HEK293 (cell line): ENCODE results near the gene FAM234B.
A peak's percentile ranks its signal among the peaks of the same experiment; 100 is the strongest.

Experiments
- CTCF ChIA-PET: fragments of 350-600 bp; formaldehyde crosslinking; extraction: SDS; loops from one replicate; lab custom pipeline; 2021; ENCODE audit warnings: antibody characterized with exemption; lab: Yijun Ruan, JAX
- POLR2A ChIA-PET: fragments of 300-600 bp; formaldehyde crosslinking; extraction: SDS; loops from one replicate; lab custom pipeline; 2020; ENCODE audit warnings: antibody characterized with exemption, inconsistent platforms; lab: Yijun Ruan, JAX
- H3K27ac ChIP-seq: fragments of 200-500 bp; sonication (Bioruptor generic); 2 replicates; pipeline ENCODE4 v1.5.1; 2014; ENCODE audit warnings: low read depth, low read length, control low read depth, inconsistent platforms; ENCODE audit errors: extremely low read depth
- H3K36me3 ChIP-seq, 2 experiments: fragments of 200-500 bp in 1 of 2; sonication (Bioruptor generic) in 1 of 2; 1 replicate in 1 of 2; 2 replicates in 1 of 2; pipeline ENCODE4 v1.5.1; 2014 to 2017; ENCODE audit warnings: inconsistent platforms in 2 of 2, low read length in 2 of 2; ENCODE audit not compliant: control insufficient read depth in 2 of 2, insufficient read depth in 1 of 2
- H3K4me1 ChIP-seq: fragments of 200-500 bp; sonication (Bioruptor generic); 2 replicates; pipeline ENCODE4 v1.5.1; 2014; ENCODE audit warnings: mild to moderate bottlenecking, low read length, inconsistent platforms; ENCODE audit not compliant: control insufficient read depth, insufficient read depth
- H3K4me3 ChIP-seq: 2 replicates; pipeline ENCODE4 v1.5.1; 2011; ENCODE audit warnings: low read depth, mild to moderate bottlenecking, control low read depth, low read length, moderate library complexity
- H3K9me3 ChIP-seq: fragments of 200-500 bp; sonication (Bioruptor generic); 2 replicates; pipeline ENCODE4 v1.5.1; 2014; ENCODE audit warnings: low read depth, low read length, inconsistent platforms; ENCODE audit not compliant: control insufficient read depth, insufficient read depth
- BCL11B ChIP-seq: fragments of 450-650 bp; formaldehyde crosslinking; IDR thresholded peaks from 2 replicates; pipeline ENCODE4 v1.5.1; 2016; ENCODE audit warnings: low read depth, missing biosample characterization, missing genetic modification characterization
- KLF1 ChIP-seq: fragments of 450-650 bp; formaldehyde crosslinking; IDR thresholded peaks from 2 replicates; pipeline ENCODE4 v1.5.1; 2016; ENCODE audit warnings: missing biosample characterization, missing genetic modification characterization
- KLF17 ChIP-seq: fragments of 450-650 bp; formaldehyde crosslinking; IDR thresholded peaks from 2 replicates; pipeline ENCODE4 v1.5.1; 2016; ENCODE audit warnings: missing biosample characterization, missing genetic modification characterization
- OSR2 ChIP-seq: fragments of 450-650 bp; formaldehyde crosslinking; IDR thresholded peaks from 2 replicates; pipeline ENCODE4 v1.5.1; 2016; ENCODE audit warnings: missing biosample characterization, missing genetic modification characterization
- RBAK ChIP-seq: fragments of 450-650 bp; formaldehyde crosslinking; IDR thresholded peaks from 2 replicates; pipeline ENCODE4 v1.5.1; 2016; ENCODE audit warnings: missing biosample characterization, missing genetic modification characterization
- SALL2 ChIP-seq: fragments of 450-650 bp; formaldehyde crosslinking; IDR thresholded peaks from 2 replicates; pipeline ENCODE4 v1.5.0; 2017; ENCODE audit warnings: missing biosample characterization, mild to moderate bottlenecking, missing genetic modification characterization, borderline replicate concordance
- SETDB1 ChIP-seq: IDR thresholded peaks from one replicate; pipeline ENCODE4 v1.6.1; 2017; ENCODE audit warnings: mild to moderate bottlenecking, low read length, moderate library complexity, mixed read lengths; ENCODE audit not compliant: insufficient read length
- ZFP37 ChIP-seq: fragments of 450-650 bp; formaldehyde crosslinking; IDR thresholded peaks from 2 replicates; pipeline ENCODE4 v1.5.1; 2016; ENCODE audit warnings: missing biosample characterization, missing genetic modification characterization
- ZIC2 ChIP-seq: fragments of 450-650 bp; formaldehyde crosslinking; IDR thresholded peaks from 2 replicates; pipeline ENCODE4 v1.5.1; 2016; ENCODE audit warnings: missing biosample characterization, missing genetic modification characterization
- ZNF169 ChIP-seq: fragments of 450-650 bp; formaldehyde crosslinking; IDR thresholded peaks from 2 replicates; pipeline ENCODE4 v1.5.1; 2016; ENCODE audit warnings: missing biosample characterization, missing genetic modification characterization
- ZNF174 ChIP-seq: fragments of 450-650 bp; formaldehyde crosslinking; IDR thresholded peaks from 2 replicates; pipeline ENCODE4 v1.5.0; 2017; ENCODE audit warnings: missing biosample characterization, mild to moderate bottlenecking, missing genetic modification characterization
- ZNF223 ChIP-seq: fragments of 450-650 bp; formaldehyde crosslinking; IDR thresholded peaks from 2 replicates; pipeline ENCODE4 v1.5.1; 2016; ENCODE audit warnings: missing biosample characterization, missing genetic modification characterization
- ZNF26 ChIP-seq: fragments of 450-650 bp; formaldehyde crosslinking; IDR thresholded peaks from 2 replicates; pipeline ENCODE4 v1.5.1; 2016; ENCODE audit warnings: missing biosample characterization, missing genetic modification characterization
- ZNF350 ChIP-seq: fragments of 450-650 bp; formaldehyde crosslinking; IDR thresholded peaks from 2 replicates; pipeline ENCODE4 v1.5.0; 2017; ENCODE audit warnings: missing biosample characterization, mild to moderate bottlenecking, missing genetic modification characterization
- ZNF391 ChIP-seq: fragments of 450-650 bp; formaldehyde crosslinking; IDR thresholded peaks from 2 replicates; pipeline ENCODE4 v1.5.1; 2016; ENCODE audit warnings: low read depth, missing biosample characterization, missing genetic modification characterization, borderline replicate concordance
- ZNF394 ChIP-seq: fragments of 450-650 bp; formaldehyde crosslinking; IDR thresholded peaks from 2 replicates; pipeline ENCODE4 v1.5.1; 2016; ENCODE audit warnings: missing biosample characterization, missing genetic modification characterization, mild to moderate bottlenecking, moderate library complexity, borderline replicate concordance
- ZNF555 ChIP-seq: fragments of 450-650 bp; formaldehyde crosslinking; conservative IDR thresholded peaks from 2 replicates; pipeline ENCODE4 v1.5.1; 2017; ENCODE audit warnings: missing biosample characterization, mild to moderate bottlenecking, missing genetic modification characterization, inconsistent platforms
- ZNF585B ChIP-seq: fragments of 450-650 bp; formaldehyde crosslinking; IDR thresholded peaks from 2 replicates; pipeline ENCODE4 v1.5.1; 2016; ENCODE audit warnings: missing biosample characterization, missing genetic modification characterization
- ZNF747 ChIP-seq: fragments of 450-650 bp; formaldehyde crosslinking; IDR thresholded peaks from 2 replicates; pipeline ENCODE4 v1.5.1; 2016; ENCODE audit warnings: missing biosample characterization, missing genetic modification characterization
- ZNF777 ChIP-seq: fragments of 450-650 bp; formaldehyde crosslinking; IDR thresholded peaks from 2 replicates; pipeline ENCODE4 v1.5.1; 2017; ENCODE audit warnings: missing biosample characterization, missing genetic modification characterization, borderline replicate concordance
- ZNF837 ChIP-seq: fragments of 450-650 bp; formaldehyde crosslinking; IDR thresholded peaks from 2 replicates; pipeline ENCODE4 v1.5.1; 2016; ENCODE audit warnings: missing biosample characterization, missing genetic modification characterization
- ZSCAN16 ChIP-seq: fragments of 450-650 bp; formaldehyde crosslinking; IDR thresholded peaks from 2 replicates; pipeline ENCODE4 v1.5.1; 2016; ENCODE audit warnings: missing biosample characterization, missing genetic modification characterization
- TF ChIP-seq, protein P1 (sequence below): fragments of 450-650 bp; formaldehyde crosslinking; IDR thresholded peaks from 2 replicates; pipeline ENCODE4 v1.5.1; 2017; ENCODE audit warnings: missing biosample characterization, missing genetic modification characterization
- TF ChIP-seq, protein P2 (sequence below): fragments of 450-650 bp; IDR thresholded peaks from 2 replicates; pipeline ENCODE4 v1.5.1; 2018; ENCODE audit warnings: missing biosample characterization, missing genetic modification characterization

FAM234B gene

GRCh38 chr12:13124656-13125505 is 80.7 kb downstream of the FAM234B start:
- H3K9me3 ChIP-seq, result no peaks in the 10 kb centered on the region; the same call in 1 of the 2 replicates
- TF ChIP-seq ZNF223 (tag by site-specific recombination), result no peak
- TF ChIP-seq, protein P1, sequence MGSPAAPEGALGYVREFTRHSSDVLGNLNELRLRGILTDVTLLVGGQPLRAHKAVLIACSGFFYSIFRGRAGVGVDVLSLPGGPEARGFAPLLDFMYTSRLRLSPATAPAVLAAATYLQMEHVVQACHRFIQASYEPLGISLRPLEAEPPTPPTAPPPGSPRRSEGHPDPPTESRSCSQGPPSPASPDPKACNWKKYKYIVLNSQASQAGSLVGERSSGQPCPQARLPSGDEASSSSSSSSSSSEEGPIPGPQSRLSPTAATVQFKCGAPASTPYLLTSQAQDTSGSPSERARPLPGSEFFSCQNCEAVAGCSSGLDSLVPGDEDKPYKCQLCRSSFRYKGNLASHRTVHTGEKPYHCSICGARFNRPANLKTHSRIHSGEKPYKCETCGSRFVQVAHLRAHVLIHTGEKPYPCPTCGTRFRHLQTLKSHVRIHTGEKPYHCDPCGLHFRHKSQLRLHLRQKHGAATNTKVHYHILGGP (tag by site-specific recombination), result 0 out of 2 replicates have a peak, but pooled peaks have one; percentile 16
- TF ChIP-seq, protein P2, sequence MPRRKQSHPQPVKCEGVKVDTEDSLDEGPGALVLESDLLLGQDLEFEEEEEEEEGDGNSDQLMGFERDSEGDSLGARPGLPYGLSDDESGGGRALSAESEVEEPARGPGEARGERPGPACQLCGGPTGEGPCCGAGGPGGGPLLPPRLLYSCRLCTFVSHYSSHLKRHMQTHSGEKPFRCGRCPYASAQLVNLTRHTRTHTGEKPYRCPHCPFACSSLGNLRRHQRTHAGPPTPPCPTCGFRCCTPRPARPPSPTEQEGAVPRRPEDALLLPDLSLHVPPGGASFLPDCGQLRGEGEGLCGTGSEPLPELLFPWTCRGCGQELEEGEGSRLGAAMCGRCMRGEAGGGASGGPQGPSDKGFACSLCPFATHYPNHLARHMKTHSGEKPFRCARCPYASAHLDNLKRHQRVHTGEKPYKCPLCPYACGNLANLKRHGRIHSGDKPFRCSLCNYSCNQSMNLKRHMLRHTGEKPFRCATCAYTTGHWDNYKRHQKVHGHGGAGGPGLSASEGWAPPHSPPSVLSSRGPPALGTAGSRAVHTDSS (tag by site-specific recombination), result peak; percentile 47; the same call in 1 of the 2 replicates
- TF ChIP-seq, all 188 proteins: peak for 2
- Histone ChIP-seq H3K27ac (no peak overlapping the region), H3K4me3 (no peak overlapping the region), H3K36me3 (no peaks in the 10 kb centered on the region), H3K4me1 (no peaks in the 10 kb centered on the region)
- ChIA-PET POLR2A (no interaction called here), CTCF (no interaction called here)

DNA sequence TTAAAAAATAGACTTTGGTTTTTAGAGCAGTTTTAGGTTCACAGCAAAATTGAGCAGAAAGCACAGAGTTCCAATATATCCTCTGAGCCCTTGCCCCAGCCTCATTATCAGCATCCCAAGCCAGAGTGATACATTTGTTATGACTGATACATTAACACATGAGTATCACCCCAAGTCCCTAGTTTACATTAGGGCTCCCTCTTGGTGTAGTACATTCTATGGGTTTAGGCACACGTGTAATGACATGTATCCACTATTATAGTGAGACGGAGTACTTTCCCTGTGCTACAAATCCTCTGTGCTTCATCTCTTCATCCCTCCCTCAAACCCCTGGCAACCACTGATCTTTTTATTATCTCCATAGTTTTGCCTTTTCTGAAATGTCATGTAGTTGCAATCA is 81.8 kb downstream of the FAM234B start:
- POLR2A ChIA-PET, result no interaction called here
- H3K9me3 ChIP-seq, result no peaks in the 10 kb centered on the region; the same call in 1 of the 2 replicates
- H3K4me3 ChIP-seq, result no peak overlapping the region
- CTCF ChIA-PET, result no interaction called here
- H3K4me1 ChIP-seq, result no peaks in the 10 kb centered on the region
- TF ChIP-seq ZNF350 (tag by site-specific recombination) (no peak), ZNF26 (no peak), KLF1 (tag by site-specific recombination) (no peak), ZNF747 (tag by site-specific recombination) (no peak), ZNF585B (tag by site-specific recombination) (no peak), KLF17 (tag by site-specific recombination) (no peak), OSR2 (tag by site-specific recombination) (no peak), SALL2 (no peak), ZSCAN16 (tag by site-specific recombination) (no peak), ZIC2 (tag by site-specific recombination) (no peak)
- H3K27ac ChIP-seq, result no peak overlapping the region
- H3K36me3 ChIP-seq, result no peaks in the 10 kb centered on the region

DNA sequence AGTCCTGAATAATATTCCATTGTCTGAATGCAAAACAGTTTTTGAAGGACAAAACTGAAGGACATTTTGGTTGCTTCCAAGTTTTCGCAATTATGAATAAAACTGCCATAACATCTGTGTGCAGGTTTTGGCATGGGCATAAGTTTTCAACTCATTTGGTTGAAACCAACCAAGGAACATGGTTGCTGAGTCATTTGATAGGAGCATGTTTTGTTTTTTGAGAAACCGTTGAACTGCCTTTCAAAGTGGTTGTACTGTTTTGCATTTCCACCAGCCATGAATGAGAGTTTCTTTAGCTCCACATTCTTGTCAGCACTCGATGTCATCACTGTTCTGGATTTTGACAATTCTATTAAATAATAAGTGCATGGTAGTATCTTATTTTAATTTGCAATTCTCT is 82.3 kb downstream of the FAM234B start:
- H3K9me3 ChIP-seq, result no peaks in the 10 kb centered on the region; the same call in 1 of the 2 replicates
- CTCF ChIA-PET, result no interaction called here
- POLR2A ChIA-PET, result no interaction called here
- no peaks in the 10 kb centered on the region for H3K36me3 ChIP-seq
- TF ChIP-seq ZNF174 (tag by site-specific recombination), result no peak
- TF ChIP-seq BCL11B (tag by site-specific recombination), result no peak
- TF ChIP-seq ZNF391, result no peak
- no peak for TF ChIP-seq ZNF169 (tag by site-specific recombination)
- no peak for TF ChIP-seq ZNF777 (tag by site-specific recombination)
- TF ChIP-seq ZNF837 (tag by site-specific recombination), result no peak
- no peak for TF ChIP-seq ZNF555
- no peak for TF ChIP-seq RBAK (tag by site-specific recombination)
- TF ChIP-seq ZNF394, result no peak
- TF ChIP-seq ZFP37 (tag by site-specific recombination), result no peak
- no peak for TF ChIP-seq SETDB1
- H3K4me1 ChIP-seq, result no peaks in the 10 kb centered on the region
- no peak overlapping the region for H3K27ac ChIP-seq
- no peak overlapping the region for H3K4me3 ChIP-seq
